Measurements from ENCODE around the gene PKIG. TPM values are rescaled to one million over a fixed set of nuclear protein-coding genes. Genes with fewer than 3 reads are reported as not detected.
A peak's percentile ranks its signal among the peaks of the same experiment; 100 is the strongest.

PKIG gene
- polyA plus RNA-seq, 3 donors, result 0.67 to 1.4 (median 0.84) TPM

GRCh38 chr20:44596876-44597275, 14.5 kb downstream of the PKIG start:
- Mint-ChIP-seq H3K4me1 (peaks cover 76% of the 10 kb centered on the region), H3K4me3 (no peak overlapping the region), H3K9me3 (no peaks in the 10 kb centered on the region), H3K36me3 (peaks cover 2 to 4% of the 10 kb centered on the region in 2 donors), H3K27me3 (ENCODE audit: low read depth in 3 of 3) (peaks cover 0 to under 1% (median 0%) of the 10 kb centered on the region in 3 donors), H3K27ac (peak overlapping the region in 2 of 7 donors; percentile 20 to 69)
- Histone ChIP-seq H3K27me3 (ENCODE audit: control insufficient read depth in 2 of 2, insufficient read depth in 2 of 2, low read length in 2 of 2) (no peaks in the 10 kb centered on the region), H3K4me3 (replicated peaks in 1 of 3; ENCODE audit: low read depth in 2 of 3, low read length in 3 of 3) (no peak overlapping the region), H3K4me1 (ENCODE audit: control insufficient read depth in 1 of 2, insufficient read depth in 2 of 2, low read length in 2 of 2) (peaks cover 55 to 65% of the 10 kb centered on the region in 2 donors), H3K36me3 (replicated peaks in 1 of 2; ENCODE audit: control insufficient read depth in 1 of 2, insufficient read depth in 2 of 2, low read length in 2 of 2) (no peaks in the 10 kb centered on the region), H3K9me3 (replicated peaks in 1 of 2; ENCODE audit: control insufficient read depth in 1 of 2, insufficient read depth in 1 of 2, low read length in 2 of 2) (no peaks in the 10 kb centered on the region), H2AFZ (ENCODE audit: insufficient read depth, low read depth, low read length, poor library complexity, severe bottlenecking) (no peak overlapping the region), H3K4me2 (replicated peaks; ENCODE audit: extremely low read depth, low read length, poor library complexity, severe bottlenecking) (no peak overlapping the region), H4K20me1 (ENCODE audit: insufficient read depth, low read length) (no peaks in the 10 kb centered on the region), H3K9ac (ENCODE audit: insufficient read depth, low read length, poor library complexity, severe bottlenecking) (no peak overlapping the region), H3K27ac (ENCODE audit: low read depth in 1 of 2, low read length in 2 of 2) (no peak overlapping the region), H3K79me2 (ENCODE audit: insufficient read depth, low read length) (no peaks in the 10 kb centered on the region)
- no peak for DNase-seq
- WGBS (ENCODE audit: insufficient coverage), result no CpG with 5 or more reads among the region's 3 CpGs
- no peak for TF ChIP-seq CTCF (IDR thresholded peaks at IDR 0.05)
- intact Hi-C loops (cut with micrococcal nuclease), result loop anchor here in 1 of 2 donors (10.0 kb wide), 1 partner anchor 52 kb away; no protein-coding TSS in a partner anchor

DNA sequence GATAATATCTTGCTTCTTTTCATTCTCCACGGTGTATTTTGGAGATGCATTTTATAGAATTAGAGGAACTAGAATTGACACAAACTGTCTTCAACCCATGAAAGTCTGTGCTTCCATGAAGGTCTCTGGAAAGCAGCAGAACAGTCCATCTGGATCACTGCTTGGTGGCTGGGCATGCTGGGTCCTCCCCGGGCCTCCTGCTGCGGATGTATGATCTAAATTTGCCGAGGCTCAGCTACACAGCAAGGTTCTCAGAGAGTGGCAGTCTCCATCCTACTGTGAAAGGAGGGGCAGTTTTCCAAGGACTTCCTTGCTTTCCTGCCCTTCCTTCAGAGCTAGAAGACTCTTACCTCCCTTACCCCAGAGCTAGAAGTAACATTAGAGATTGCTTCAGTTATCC, 15.1 kb downstream of the PKIG start:
- H3K27me3 ChIP-seq (ENCODE audit: control insufficient read depth in 2 of 2, insufficient read depth in 2 of 2, low read length in 2 of 2), result no peaks in the 10 kb centered on the region
- H4K20me1 ChIP-seq (ENCODE audit: insufficient read depth, low read length), result no peaks in the 10 kb centered on the region
- H3K4me2 ChIP-seq (replicated peaks; ENCODE audit: extremely low read depth, low read length, poor library complexity, severe bottlenecking), result peak overlapping the region; percentile 46
- H3K36me3 ChIP-seq (replicated peaks in 1 of 2; ENCODE audit: control insufficient read depth in 1 of 2, insufficient read depth in 2 of 2, low read length in 2 of 2), result no peaks in the 10 kb centered on the region
- peaks cover 0 to 1% (median 0%) of the 10 kb centered on the region in 3 donors for H3K27me3 Mint-ChIP-seq (ENCODE audit: low read depth in 3 of 3)
- H3K9me3 Mint-ChIP-seq, result no peaks in the 10 kb centered on the region
- intact Hi-C loops (cut with micrococcal nuclease), result loop anchor here in 1 of 2 donors (10.0 kb wide), 1 partner anchor 53 kb away; no protein-coding TSS in a partner anchor
- peaks cover 76% of the 10 kb centered on the region for H3K4me1 Mint-ChIP-seq
- peak overlapping the region in 6 of 7 donors; percentile 7 to 89 (median 84) for H3K27ac Mint-ChIP-seq
- H3K4me3 ChIP-seq (replicated peaks in 1 of 3; ENCODE audit: low read depth in 2 of 3, low read length in 3 of 3), result peak overlapping the region in 1 of 3 experiments; percentile 56
- WGBS (ENCODE audit: insufficient coverage), result no CpG with 5 or more reads among the region's 4 CpGs
- H3K9me3 ChIP-seq (replicated peaks in 1 of 2; ENCODE audit: control insufficient read depth in 1 of 2, insufficient read depth in 1 of 2, low read length in 2 of 2), result no peaks in the 10 kb centered on the region
- no peak for TF ChIP-seq CTCF (IDR thresholded peaks at IDR 0.05)
- peak overlapping the region; percentile 63 to 80 for H3K27ac ChIP-seq (ENCODE audit: low read depth in 1 of 2, low read length in 2 of 2)
- H2AFZ ChIP-seq (ENCODE audit: insufficient read depth, low read depth, low read length, poor library complexity, severe bottlenecking), result no peak overlapping the region
- H3K9ac ChIP-seq (ENCODE audit: insufficient read depth, low read length, poor library complexity, severe bottlenecking), result no peak overlapping the region
- DNase-seq, result peak in 1 of 3 donors; percentile 6
- no peaks in the 10 kb centered on the region for H3K79me2 ChIP-seq (ENCODE audit: insufficient read depth, low read length)
- peaks cover 2 to 4% of the 10 kb centered on the region in 2 donors for H3K36me3 Mint-ChIP-seq
- H3K4me3 Mint-ChIP-seq, result no peak overlapping the region
- peaks cover 59 to 68% of the 10 kb centered on the region in 2 donors for H3K4me1 ChIP-seq (ENCODE audit: control insufficient read depth in 1 of 2, insufficient read depth in 2 of 2, low read length in 2 of 2)
